ENCODE measurements around the gene TANC1. TPM values are rescaled to one million over a fixed set of nuclear protein-coding genes. Genes with fewer than 3 reads are reported as not detected.

The TANC1 gene
- total RNA-seq, 4 donors from 2014 or later: 27.1 to 57.4 (median 55.1) TPM

GRCh38 chr2:159131267-159131913 lies 162.9 kb downstream of the TANC1 start:
- H3K27me3 ChIP-seq: no peaks in the 10 kb centered on the region
- TF ChIP-seq POLR2A (IDR thresholded peaks at IDR 0.05): no peak
- no peak for TF ChIP-seq CTCF (IDR thresholded peaks at IDR 0.05)
- peaks cover 0 to 26% (median 0%) of the 10 kb centered on the region in 4 donors for H3K4me1 ChIP-seq

GRCh38 chr2:159131914-159132281 lies 163.5 kb downstream of the TANC1 start:
- Histone ChIP-seq H3K4me1 (peaks cover 0 to 26% (median 0%) of the 10 kb centered on the region in 4 donors), H3K9me3 (no peaks in the 10 kb centered on the region), H3K36me3 (no peaks in the 10 kb centered on the region), H3K4me3 (no peak overlapping the region), H3K27ac (peak overlapping the region in 2 of 4 donors; percentile 48 to 50), H3K27me3 (no peaks in the 10 kb centered on the region)
- DNase-seq: no peak
- TF ChIP-seq POLR2A (IDR thresholded peaks at IDR 0.05): no peak
- no peak for TF ChIP-seq CTCF (IDR thresholded peaks at IDR 0.05)

More at GRCh38 chr2:159131267-159131913, 162.9 kb downstream of the TANC1 start:
- DNase-seq: no peak
- Histone ChIP-seq H3K4me3 (no peak overlapping the region), H3K27ac (peak overlapping the region in 2 of 4 donors; percentile 48 to 50), H3K9me3 (no peaks in the 10 kb centered on the region), H3K36me3 (no peaks in the 10 kb centered on the region)

- H3K36me3 ChIP-seq: no peaks in the 10 kb centered on the region
- H3K27me3 ChIP-seq: no peaks in the 10 kb centered on the region
- DNase-seq: no peak
- no peaks in the 10 kb centered on the region for H3K9me3 ChIP-seq
- no peak overlapping the region for H3K27ac ChIP-seq
- no peak for TF ChIP-seq CTCF (IDR thresholded peaks at IDR 0.05)
- TF ChIP-seq POLR2A (IDR thresholded peaks at IDR 0.05): no peak
- H3K4me3 ChIP-seq: no peak overlapping the region
- H3K4me1 ChIP-seq: peaks cover 0 to 26% (median 0%) of the 10 kb centered on the region in 4 donors
Observed at GRCh38 chr2:159133797-159134196, 165.4 kb downstream of the TANC1 start.

- TF ChIP-seq POLR2A (IDR thresholded peaks at IDR 0.05) (no peak), CTCF (IDR thresholded peaks at IDR 0.05) (no peak)
- Histone ChIP-seq H3K27ac (peak overlapping the region in 1 of 4 donors; percentile 60), H3K4me1 (peaks cover 0 to 26% (median 0%) of the 10 kb centered on the region in 4 donors), H3K4me3 (no peak overlapping the region), H3K9me3 (no peaks in the 10 kb centered on the region), H3K27me3 (no peaks in the 10 kb centered on the region), H3K36me3 (no peaks in the 10 kb centered on the region)
- DNase-seq: no peak
Observed at GRCh38 chr2:159134979-159135378, 166.5 kb downstream of the TANC1 start.

GRCh38 chr2:159136391-159136790 lies 168.0 kb downstream of the TANC1 start:
- Histone ChIP-seq H3K4me3 (no peak overlapping the region), H3K36me3 (no peaks in the 10 kb centered on the region), H3K27me3 (no peaks in the 10 kb centered on the region), H3K4me1 (peaks cover 0 to 21% (median 0%) of the 10 kb centered on the region in 4 donors), H3K9me3 (no peaks in the 10 kb centered on the region), H3K27ac (peak overlapping the region in 2 of 4 donors; percentile 0 to 60)
- no peak for TF ChIP-seq POLR2A (IDR thresholded peaks at IDR 0.05)
- TF ChIP-seq CTCF (IDR thresholded peaks at IDR 0.05): no peak
- no peak for DNase-seq
